ENCODE results near the gene SLTM.

The SLTM gene

DNA sequence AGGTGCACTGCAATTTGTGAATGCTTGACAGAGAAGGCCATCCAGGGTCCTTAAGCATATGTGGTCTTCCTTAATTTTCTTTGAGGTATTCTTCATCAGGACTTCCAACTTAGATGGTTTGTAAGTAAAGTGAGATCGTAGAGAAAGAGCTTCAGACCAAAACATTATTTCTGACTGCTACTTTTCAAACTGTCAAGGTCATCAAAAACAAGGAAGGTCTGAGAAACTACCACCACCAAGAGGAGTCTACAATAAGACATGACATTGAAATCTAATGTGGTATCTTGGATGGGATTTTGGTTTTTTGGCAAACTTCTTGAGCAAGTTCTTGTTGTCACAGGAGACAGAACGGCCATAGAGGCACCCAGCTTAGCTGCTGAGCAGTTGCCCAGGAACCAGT lies 34.0 kb upstream of the SLTM start:
- H3K9me3 ChIP-seq = no peaks in the 10 kb centered on the region
- no peaks in the 10 kb centered on the region for H3K36me3 ChIP-seq
- H3K4me3 ChIP-seq (ENCODE audit: low read depth, low read length) = no peak overlapping the region
- no peaks in the 10 kb centered on the region for H3K27me3 ChIP-seq
- no peak for TF ChIP-seq CTCF (IDR thresholded peaks at IDR 0.05; ENCODE audit: low read depth, low read length)
- no peak for DNase-seq
- no peaks in the 10 kb centered on the region for H3K4me1 ChIP-seq

DNA sequence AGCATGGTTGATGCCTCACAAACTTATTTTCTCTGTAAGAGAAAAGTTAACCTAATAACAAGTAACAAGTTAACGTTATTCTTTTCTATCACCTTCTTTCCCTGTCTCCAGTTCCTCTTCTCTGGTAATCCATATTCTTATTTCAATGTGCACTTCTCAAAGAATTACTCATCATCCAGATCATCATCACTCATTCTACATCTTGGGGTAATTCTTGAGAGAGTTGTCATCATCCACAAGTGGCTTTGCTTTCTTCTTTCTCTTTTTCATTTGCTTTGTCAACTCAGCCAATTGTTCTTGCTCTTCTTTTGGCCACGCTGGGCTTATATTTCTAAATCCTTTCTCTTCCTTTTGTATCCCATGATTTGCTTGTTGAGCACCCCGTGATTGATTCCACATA lies 33.2 kb upstream of the SLTM start:
- Histone ChIP-seq H3K9me3 (no peaks in the 10 kb centered on the region), H3K36me3 (no peaks in the 10 kb centered on the region), H3K4me1 (no peaks in the 10 kb centered on the region), H3K4me3 (ENCODE audit: low read depth, low read length) (no peak overlapping the region), H3K27me3 (no peaks in the 10 kb centered on the region)
- TF ChIP-seq CTCF (IDR thresholded peaks at IDR 0.05; ENCODE audit: low read depth, low read length) = no peak
- DNase-seq = no peak

DNA sequence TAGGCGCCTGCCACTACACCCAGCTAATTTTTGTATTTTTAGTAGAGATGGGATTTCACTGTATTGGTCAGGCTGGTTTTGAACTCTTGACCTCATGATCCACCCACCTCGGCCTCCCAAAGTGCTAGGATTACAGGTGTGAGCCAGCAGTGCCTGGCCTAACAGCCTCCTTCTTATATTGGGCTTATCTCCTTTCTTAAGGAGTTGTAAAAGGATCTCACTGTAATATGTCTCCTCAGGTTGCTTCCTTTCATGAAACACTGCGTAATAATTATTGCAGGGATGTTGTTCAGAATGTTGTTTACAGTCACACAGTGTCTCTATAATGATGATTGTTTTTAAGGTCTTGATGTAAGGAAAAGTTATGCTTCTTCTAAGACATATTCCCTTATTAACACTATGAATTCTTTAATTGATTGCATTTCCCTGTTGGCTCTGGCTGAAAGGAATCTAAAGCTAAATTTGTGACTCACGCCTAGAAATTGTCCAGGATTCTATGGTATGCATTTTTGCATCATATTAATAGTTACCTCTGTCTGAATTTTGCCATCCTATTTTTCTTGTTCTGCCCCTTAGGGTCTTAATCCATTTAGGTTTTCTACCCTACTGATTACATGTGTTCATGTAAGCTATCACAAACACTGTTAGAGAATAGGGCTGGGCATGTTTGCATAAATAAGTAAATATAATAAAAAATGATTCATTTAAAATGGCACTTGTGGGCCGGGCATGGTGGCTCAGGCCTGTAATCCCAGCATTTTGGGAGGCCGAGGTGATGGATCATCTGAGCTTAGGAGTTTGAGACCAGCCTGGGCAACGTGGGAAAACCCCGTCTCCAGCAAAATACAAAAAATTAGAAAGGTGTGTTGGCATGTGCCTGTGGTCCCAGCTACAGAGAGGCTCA lies 29.4 kb upstream of the SLTM start:
- H3K4me1 ChIP-seq = no peaks in the 10 kb centered on the region
- H3K9me3 ChIP-seq = no peaks in the 10 kb centered on the region
- DNase-seq = no peak
- no peak overlapping the region for H3K4me3 ChIP-seq (ENCODE audit: low read depth, low read length)
- no peaks in the 10 kb centered on the region for H3K27me3 ChIP-seq
- H3K36me3 ChIP-seq = no peaks in the 10 kb centered on the region
- no peak for TF ChIP-seq CTCF (IDR thresholded peaks at IDR 0.05; ENCODE audit: low read depth, low read length)

DNA sequence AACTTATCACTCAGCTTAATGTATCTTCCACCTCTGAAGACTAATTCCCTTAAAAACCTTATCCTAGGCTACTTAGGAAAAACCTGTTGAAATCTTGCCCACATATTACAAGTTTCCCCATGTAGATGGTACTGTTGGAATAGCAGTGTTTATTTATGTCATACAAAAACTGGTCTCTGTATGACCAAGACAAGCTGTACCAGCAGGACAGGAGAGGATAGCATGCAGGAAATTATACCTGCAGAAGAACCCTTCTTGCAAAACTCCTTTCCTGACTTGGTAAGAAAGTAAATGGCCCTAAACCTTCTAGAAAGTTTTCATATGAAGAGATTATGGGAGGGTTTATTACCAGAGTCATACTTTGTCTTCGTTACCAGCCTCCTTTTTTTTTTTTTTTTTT lies 28.7 kb upstream of the SLTM start:
- no peaks in the 10 kb centered on the region for H3K4me1 ChIP-seq
- no peaks in the 10 kb centered on the region for H3K27me3 ChIP-seq
- DNase-seq = no peak
- H3K36me3 ChIP-seq = no peaks in the 10 kb centered on the region
- no peak overlapping the region for H3K4me3 ChIP-seq (ENCODE audit: low read depth, low read length)
- no peaks in the 10 kb centered on the region for H3K9me3 ChIP-seq
- TF ChIP-seq CTCF (IDR thresholded peaks at IDR 0.05; ENCODE audit: low read depth, low read length) = no peak

DNA sequence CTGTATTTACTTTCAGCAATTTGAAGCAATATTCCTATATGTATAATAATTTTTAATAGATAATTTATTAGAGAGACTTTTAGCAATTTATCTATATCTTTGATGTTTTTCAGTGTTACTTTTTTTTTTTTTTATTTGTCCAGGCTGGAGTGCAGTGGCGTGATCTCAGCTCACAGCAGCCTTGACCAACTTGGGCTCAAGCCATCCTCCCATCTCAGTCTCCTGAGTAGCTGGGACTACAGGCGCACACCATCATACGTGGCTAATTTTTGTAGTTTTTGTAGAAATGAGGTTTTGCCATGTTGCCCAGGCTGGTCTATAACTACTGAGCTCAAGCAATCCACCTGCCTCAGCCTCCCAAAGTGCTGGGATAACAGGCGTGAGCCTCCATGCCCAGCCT lies 25.3 kb upstream of the SLTM start:
- no peaks in the 10 kb centered on the region for H3K4me1 ChIP-seq
- no peak overlapping the region for H3K4me3 ChIP-seq (ENCODE audit: low read depth, low read length)
- H3K27me3 ChIP-seq = no peaks in the 10 kb centered on the region
- no peak for TF ChIP-seq CTCF (IDR thresholded peaks at IDR 0.05; ENCODE audit: low read depth, low read length)
- no peaks in the 10 kb centered on the region for H3K9me3 ChIP-seq
- H3K36me3 ChIP-seq = no peaks in the 10 kb centered on the region
- no peak for DNase-seq

All from BE2C (cell line).